Epidermal melanocyte (primary cell): Measurements from ENCODE around the gene SYCP2L.
"Not testable (repeated sequence)": the region's sequence is repeated elsewhere in the genome, so short reads cannot be mapped to it uniquely, and the experiment has no call there.

Experiments
- DNase-seq: peaks from one replicate; pipeline ENCODE4 v3.0.0; 2011; ENCODE audit warnings: low spot score; ENCODE audit not compliant: insufficient read length

The SYCP2L gene

GRCh38 chr6:10886691-10887502, at the start of gene SYCP2L:
Gene SYCP2L (plus strand): TSS chr6:10887052. CDS start chr6:10887127, 75 bp downstream.
- DNase-seq = no peak

- DNase-seq = no peak
Measured at GRCh38 chr6:10837622-10837994, 49.2 kb upstream of the SYCP2L start.

DNA sequence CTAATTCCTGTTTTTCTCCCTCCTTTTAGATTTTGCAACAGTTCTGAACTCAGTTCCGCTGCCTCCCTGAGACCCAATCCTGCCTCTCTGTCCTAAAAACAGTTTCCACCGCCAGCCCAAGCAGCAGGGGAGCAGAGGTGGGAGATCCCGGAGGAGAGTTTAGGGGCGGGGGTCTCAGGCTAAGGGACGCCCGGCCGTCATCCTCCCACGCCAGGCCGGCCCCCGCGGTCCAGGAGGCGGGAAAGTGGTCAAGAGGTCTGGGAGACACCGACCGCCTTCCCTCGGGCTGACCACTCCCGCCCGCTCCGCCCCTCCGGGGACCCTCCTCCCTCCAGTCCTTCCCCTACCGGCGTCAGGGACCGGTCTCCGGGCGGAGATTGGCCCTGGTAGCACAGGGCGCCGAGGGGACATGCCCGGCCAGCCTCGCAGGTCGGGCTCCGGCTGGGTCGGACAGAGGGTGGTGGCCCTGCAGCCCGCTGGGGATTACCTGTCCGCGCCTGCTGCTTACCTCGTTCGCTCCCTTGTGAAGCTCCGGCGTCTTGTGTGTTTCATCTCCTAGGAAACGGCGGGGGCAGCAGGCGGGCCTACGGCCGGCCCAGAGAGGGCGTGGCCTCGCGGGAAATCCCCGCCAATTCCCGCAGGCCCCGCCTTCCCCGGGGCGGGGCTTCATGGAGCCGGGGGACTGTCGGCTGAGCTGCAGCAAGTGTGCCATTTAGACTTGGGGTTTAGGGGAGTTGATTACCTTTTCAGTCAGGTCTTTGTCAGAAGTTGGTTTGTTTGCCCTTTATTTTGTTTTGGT, 48.7 kb upstream of the SYCP2L start, which contains the start of gene MAK:
TSS of gene MAK (minus strand) at position 545 of the 799 bp plus-strand sequence. CDS start 7,891 bp downstream, outside the sequence.
- DNase-seq = peak; percentile 88

DNA sequence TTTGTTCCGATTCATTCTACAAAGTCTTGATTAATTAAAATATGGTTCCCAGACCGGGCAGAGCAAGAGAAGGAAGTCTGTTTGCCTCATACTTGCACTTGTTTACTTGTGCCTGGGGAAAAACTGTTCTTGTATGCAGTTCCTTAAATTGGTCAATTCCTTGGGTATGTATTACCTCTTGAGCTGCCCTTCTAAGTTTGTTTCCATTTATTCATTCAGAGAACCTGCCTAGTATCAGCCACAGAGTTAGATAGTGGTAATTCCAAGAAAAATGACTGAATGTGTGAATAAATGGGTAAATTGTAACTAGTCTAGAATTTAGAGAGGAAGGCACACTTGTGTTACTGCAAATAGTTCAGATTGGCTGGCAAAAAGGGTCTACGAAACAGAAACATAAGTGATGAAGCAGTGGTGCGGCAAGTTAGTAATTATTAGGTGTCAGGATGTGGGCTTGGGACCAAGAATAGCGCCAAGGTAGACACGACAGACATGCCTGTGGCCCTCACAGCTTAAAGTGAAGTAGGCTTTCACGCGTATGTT, 48.0 kb upstream of the SYCP2L start:
- no peak for DNase-seq

DNA sequence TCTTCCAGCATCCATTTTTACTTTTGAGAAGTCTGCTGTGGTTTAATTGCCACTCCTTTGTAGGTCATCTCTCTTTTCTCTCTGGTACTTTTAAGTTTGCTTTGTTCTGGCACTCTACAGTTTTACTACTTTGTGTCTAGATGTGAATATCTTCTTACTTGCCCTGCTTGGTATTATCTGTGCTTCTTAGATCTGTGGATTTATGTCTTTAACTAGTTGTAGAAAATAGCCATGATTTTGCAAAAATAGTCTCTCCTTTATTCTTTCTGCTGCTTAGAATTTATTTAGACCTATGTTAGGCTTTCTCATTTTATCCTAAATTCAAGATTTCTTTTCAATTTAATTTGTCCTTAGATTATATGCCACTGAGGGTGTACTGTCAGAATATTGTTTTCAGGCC, 43.3 kb upstream of the SYCP2L start:
- DNase-seq = no peak

GRCh38 chr6:10847684-10848083, 39.2 kb upstream of the SYCP2L start:
- DNase-seq = no peak

DNA sequence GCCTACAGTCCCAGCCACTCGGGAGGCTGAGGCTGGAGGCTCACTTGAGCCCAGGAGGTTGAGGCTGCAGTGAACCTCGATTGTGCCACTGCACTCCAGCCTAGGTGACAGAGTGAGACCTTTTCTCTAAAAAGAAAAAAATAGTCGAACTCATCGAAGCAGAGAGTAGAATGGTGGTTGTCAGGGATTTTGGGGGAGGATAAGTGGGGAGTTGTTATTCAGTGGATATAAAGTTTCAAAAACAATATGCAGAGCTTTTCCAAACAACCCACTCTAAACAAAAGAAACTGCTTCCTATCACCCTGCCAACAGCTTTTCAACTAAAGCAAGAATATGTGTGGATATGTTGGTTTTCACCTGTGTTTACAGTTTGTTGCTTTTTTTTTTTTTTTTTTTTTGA, 37.0 kb upstream of the SYCP2L start:
- DNase-seq = no peak

- DNase-seq = no peak
Measured at GRCh38 chr6:10850728-10851127, 36.1 kb upstream of the SYCP2L start.

- no peak for DNase-seq
Measured at GRCh38 chr6:10852361-10852960, 34.4 kb upstream of the SYCP2L start.

DNA sequence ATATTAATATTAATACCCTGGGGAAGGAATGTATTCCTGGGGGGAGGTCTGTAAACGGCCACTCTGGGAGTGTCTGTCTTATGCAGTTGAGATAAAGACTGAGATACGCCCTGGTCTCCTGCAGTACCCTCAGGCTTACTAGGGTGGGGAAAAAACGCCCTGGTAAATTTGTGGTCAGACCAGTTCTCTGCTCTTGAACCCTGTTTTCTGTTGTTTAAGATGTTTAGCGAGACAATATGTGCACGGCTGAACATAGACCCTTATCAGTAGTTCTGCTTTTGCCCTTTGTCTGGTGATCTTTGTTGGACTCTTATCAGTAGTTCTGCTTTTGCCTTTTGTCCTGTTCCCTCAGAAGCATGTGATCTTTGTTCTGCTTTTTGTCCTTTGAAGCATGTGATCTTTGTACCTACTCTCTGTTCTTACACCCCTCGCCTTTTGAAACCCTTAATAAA, 33.0 kb upstream of the SYCP2L start:
- not testable (repeated sequence) for DNase-seq

- no peak for DNase-seq
Measured at GRCh38 chr6:10854922-10855632, 31.8 kb upstream of the SYCP2L start.

DNA sequence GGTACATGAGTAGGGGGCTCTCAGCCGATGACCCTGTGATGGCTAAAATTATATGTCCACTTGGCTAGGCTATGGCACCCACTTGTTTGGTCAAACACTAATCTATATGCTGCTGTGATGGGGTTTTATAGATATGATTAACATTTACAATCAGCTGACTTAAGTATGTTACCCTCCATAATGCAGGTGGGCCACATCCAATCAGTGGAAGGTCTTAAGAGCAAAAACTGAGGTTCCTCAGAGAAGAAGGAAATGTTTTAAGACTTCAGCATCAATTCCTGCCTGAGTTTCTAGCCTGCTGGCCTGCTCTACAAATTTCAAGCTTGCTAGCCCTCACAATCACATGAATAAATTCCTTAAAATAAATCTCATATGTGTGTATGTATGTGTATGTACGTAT, 29.6 kb upstream of the SYCP2L start:
- DNase-seq = no peak

GRCh38 chr6:10861086-10861485, 25.8 kb upstream of the SYCP2L start:
- no peak for DNase-seq

DNA sequence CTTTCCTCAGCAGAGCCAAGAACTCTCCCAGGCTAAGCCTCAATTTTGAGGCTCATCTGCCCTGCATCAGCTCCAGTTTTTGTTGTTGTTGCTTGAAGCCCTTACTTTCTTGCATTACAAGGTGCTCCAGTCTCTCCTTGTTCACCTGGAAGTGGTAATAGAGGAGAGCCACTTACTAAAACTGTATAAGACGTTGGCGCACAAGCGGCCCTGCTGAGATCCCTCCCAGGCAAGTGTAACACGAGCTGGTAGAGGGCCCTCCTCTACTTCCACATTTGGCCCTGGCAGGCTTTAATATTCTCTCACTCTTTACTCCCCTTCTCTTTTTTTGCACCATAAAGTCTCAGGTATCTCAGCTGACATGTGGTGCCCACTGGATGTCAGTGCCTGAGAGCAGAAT, 24.5 kb upstream of the SYCP2L start:
- no peak for DNase-seq

DNA sequence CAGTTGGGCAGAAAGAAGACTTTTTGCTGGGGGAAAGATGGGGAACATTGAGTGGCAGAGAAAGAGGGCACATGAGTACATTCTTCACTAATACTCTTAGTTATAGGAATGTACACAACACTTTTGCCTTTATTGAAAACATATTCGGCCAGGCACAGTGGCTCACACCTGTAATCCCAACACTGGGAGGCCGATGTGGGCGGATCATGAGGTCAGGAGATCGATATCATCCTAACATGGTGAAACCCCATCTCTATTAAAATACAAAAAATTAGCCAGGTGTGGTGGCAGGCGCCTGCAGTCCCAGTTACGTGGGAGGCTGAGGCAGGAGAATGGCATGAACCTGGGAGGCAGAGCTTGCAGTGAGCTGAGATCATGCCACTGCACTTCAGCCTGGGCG, 23.8 kb upstream of the SYCP2L start:
- DNase-seq = not testable (repeated sequence)

DNA sequence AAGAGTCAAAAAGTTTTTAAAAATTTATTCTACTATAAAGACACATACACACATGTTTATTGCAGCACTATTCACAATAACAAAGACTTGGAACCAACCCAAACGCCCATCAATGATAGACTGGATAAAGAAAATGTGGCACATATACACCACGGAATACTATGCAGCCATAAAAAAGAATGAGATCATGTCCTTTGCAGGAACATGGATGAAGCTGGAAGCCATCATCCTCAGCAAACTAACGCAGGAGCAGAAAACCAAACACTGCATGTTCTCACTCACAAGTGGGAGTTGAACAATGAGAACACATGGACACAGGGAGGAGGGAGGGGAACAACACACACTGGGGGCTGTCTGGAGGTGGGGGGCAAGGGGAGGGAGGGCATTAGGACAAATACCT, 20.1 kb upstream of the SYCP2L start:
- not testable (repeated sequence) for DNase-seq

- no peak for DNase-seq
Measured at GRCh38 chr6:10867952-10868351, 18.9 kb upstream of the SYCP2L start.

DNA sequence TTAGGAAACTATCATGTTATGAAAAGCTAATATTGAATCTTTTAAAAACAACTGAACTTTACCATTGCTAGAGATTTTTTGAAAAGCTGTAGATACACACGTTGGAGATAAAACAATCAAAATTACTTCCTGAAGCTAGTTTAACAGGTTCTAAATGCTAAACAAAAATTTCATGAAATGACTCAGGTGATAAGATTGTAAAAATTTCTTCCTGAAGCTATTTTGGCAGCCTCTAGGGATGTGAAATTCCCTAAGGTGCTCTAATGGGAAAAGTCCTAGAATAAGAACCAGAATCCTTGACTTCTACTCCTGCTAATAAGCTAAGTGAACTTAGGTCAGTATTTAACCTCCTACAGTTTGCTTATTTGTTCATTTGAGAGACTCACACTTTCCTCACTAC, 13.5 kb upstream of the SYCP2L start:
- DNase-seq = no peak

DNA sequence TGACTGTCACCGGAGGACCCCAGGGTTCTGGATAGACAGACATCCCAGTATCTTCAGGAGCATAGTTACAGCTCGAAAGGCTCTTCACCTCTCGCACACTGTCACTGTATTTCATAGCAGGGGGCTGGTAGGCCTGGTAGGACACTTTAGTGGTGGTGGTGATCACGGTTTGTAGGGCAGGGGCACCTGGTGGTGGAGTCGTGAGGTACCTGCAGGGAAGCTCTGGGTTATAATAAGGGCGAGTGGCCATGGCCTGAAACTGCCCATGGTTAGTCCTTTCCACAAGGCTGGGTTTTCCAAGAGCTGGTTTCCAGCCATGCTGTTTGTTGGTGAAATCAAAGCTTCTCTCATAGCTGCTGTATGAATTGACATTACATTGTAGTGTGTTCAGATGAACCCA, 12.6 kb upstream of the SYCP2L start:
- no peak for DNase-seq

GRCh38 chr6:10875026-10875425, 11.8 kb upstream of the SYCP2L start:
- DNase-seq = no peak

GRCh38 chr6:10877012-10877411, 9.8 kb upstream of the SYCP2L start:
- no peak for DNase-seq
